SU-DHL-6 (cell line): ENCODE results near the gene TMEM271.

Experiments
- H2AFZ ChIP-seq: fragments of 200-600 bp; sonication (generic); 2 replicates; pipeline ENCODE4 v1.6.1; 2014; ENCODE audit warnings: low read depth, mild to moderate bottlenecking, moderate library complexity, mixed read lengths, antibody characterized with exemption, low read length; ENCODE audit not compliant: severe bottlenecking
- H3F3A ChIP-seq: fragments of 200-600 bp; shearing (Covaris generic); 2 replicates; pipeline ENCODE4 v1.6.0; 2016; ENCODE audit warnings: antibody characterized with exemption, mild to moderate bottlenecking; ENCODE audit not compliant: insufficient read depth
- H3K27ac ChIP-seq: fragments of 200-600 bp; sonication (generic); 2 replicates; pipeline ENCODE4 v1.5.1; 2016; ENCODE audit warnings: low read depth, mild to moderate bottlenecking, low read length, moderate library complexity, mixed read lengths
- H3K27me3 ChIP-seq: fragments of 200-600 bp; sonication (generic), shearing (Covaris generic); 2 replicates; pipeline ENCODE4 v1.6.0; 2014; ENCODE audit warnings: mild to moderate bottlenecking, low read length
- H3K36me3 ChIP-seq: fragments of 200-600 bp; sonication (generic); 2 replicates; pipeline ENCODE4 v1.6.1; 2014; ENCODE audit warnings: mild to moderate bottlenecking, low read length, mixed read lengths
- H3K4me2 ChIP-seq: fragments of 300-600, 200-600 bp; shearing (Covaris generic), sonication (generic); 2 replicates; pipeline ENCODE4 v1.6.0; 2014; ENCODE audit warnings: low read length, low read depth, mild to moderate bottlenecking; ENCODE audit not compliant: poor library complexity, severe bottlenecking
- H3K4me3 ChIP-seq: fragments of 200-600 bp; sonication (generic); 2 replicates; pipeline ENCODE4 v1.5.1; 2014; ENCODE audit warnings: antibody characterized with exemption, low read length, mild to moderate bottlenecking, mixed read lengths; ENCODE audit not compliant: insufficient read depth, poor library complexity, severe bottlenecking
- H3K79me2 ChIP-seq: fragments of 200-600 bp; sonication (generic); 2 replicates; pipeline ENCODE4 v1.6.1; 2014; ENCODE audit warnings: mild to moderate bottlenecking, low read length, moderate library complexity; ENCODE audit not compliant: insufficient read depth
- H3K9ac ChIP-seq: fragments of 200-600 bp; sonication (generic); 2 replicates; pipeline ENCODE4 v1.7.0; 2014; ENCODE audit warnings: mild to moderate bottlenecking, low read length
- H3K9me2 ChIP-seq: fragments of 200-600 bp; sonication (generic); replicated peaks from 2 replicates; pipeline ENCODE4 v1.6.1; 2014; ENCODE audit warnings: low read length; ENCODE audit not compliant: insufficient read depth
- H3K9me3 ChIP-seq: fragments of 200-600 bp; sonication (generic); 2 replicates; pipeline ENCODE4 v1.6.1; 2014; ENCODE audit warnings: low read length, mixed read lengths; ENCODE audit not compliant: insufficient read depth
- H4K20me1 ChIP-seq: fragments of 200-600 bp; sonication (generic); 2 replicates; pipeline ENCODE4 v1.6.1; 2014; ENCODE audit warnings: low read depth, mild to moderate bottlenecking, antibody characterized with exemption, low read length, moderate library complexity, mixed read lengths
- EZH2phosphoT487 ChIP-seq: fragments of 200-600 bp; sonication (generic), shearing (Covaris generic); conservative IDR thresholded peaks from 2 replicates; pipeline ENCODE4 v1.6.1; 2018; ENCODE audit warnings: mild to moderate bottlenecking, antibody characterized with exemption, low read length, moderate library complexity, mixed read lengths
- TF ChIP-seq, protein P1 (sequence below): fragments of 200-600 bp; sonication (generic); IDR thresholded peaks from one replicate; pipeline ENCODE4 v1.5.1; 2017; ENCODE audit warnings: antibody characterized with exemption, mild to moderate bottlenecking, low read length, moderate library complexity; ENCODE audit not compliant: insufficient read depth, poor library complexity, severe bottlenecking

Gene TMEM271

DNA sequence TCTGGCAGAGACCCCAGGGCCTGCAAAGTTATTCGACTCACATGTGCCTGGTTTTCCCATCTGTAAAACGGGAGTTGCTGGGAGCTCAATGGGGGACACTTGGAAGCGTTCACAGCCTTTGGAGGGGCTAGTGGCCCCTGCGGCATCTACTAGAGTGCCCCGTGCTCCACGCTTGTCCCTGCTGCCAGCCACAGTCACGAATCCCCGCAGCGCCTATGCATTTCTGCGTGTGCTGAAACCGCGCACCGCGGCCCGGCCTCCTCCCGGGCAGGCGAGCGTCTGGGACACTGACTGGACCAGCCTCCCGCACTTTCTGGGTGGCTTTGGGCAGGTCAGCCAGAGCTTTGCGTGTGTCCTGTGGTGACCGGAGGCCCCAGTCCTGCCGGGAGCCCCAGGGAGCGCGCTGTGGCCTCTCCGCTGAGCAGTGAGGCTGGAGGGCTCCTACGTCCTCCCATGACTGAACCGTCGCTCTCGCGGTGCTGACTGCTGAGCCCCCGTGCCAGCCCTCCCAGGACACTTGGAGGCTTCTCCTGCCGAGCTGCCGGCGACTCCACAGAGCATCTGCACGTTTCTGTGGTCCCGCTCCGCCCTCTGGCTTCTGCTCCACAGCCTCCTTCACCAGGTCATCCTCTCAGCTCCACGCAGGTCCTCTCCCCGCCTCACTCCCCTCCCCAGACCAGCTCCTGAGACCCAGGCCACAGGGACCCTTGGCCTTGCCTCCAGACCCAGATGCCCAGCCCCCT, 40.7 kb downstream of the TMEM271 start:
- Histone ChIP-seq H3K36me3 (no peaks in the 10 kb centered on the region), H3F3A (no peaks in the 10 kb centered on the region), H2AFZ (no peak overlapping the region), H3K27ac (no peak overlapping the region), H3K4me3 (no peak overlapping the region), H3K9me2 (no peaks in the 10 kb centered on the region), H3K79me2 (no peaks in the 10 kb centered on the region), H3K27me3 (no peaks in the 10 kb centered on the region), H4K20me1 (no peaks in the 10 kb centered on the region), H3K4me2 (no peak overlapping the region), H3K9ac (no peak overlapping the region), H3K9me3 (no peaks in the 10 kb centered on the region)
- TF ChIP-seq, protein P1, sequence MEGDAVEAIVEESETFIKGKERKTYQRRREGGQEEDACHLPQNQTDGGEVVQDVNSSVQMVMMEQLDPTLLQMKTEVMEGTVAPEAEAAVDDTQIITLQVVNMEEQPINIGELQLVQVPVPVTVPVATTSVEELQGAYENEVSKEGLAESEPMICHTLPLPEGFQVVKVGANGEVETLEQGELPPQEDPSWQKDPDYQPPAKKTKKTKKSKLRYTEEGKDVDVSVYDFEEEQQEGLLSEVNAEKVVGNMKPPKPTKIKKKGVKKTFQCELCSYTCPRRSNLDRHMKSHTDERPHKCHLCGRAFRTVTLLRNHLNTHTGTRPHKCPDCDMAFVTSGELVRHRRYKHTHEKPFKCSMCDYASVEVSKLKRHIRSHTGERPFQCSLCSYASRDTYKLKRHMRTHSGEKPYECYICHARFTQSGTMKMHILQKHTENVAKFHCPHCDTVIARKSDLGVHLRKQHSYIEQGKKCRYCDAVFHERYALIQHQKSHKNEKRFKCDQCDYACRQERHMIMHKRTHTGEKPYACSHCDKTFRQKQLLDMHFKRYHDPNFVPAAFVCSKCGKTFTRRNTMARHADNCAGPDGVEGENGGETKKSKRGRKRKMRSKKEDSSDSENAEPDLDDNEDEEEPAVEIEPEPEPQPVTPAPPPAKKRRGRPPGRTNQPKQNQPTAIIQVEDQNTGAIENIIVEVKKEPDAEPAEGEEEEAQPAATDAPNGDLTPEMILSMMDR = no peak
- TF ChIP-seq EZH2phosphoT487 = no peak

DNA sequence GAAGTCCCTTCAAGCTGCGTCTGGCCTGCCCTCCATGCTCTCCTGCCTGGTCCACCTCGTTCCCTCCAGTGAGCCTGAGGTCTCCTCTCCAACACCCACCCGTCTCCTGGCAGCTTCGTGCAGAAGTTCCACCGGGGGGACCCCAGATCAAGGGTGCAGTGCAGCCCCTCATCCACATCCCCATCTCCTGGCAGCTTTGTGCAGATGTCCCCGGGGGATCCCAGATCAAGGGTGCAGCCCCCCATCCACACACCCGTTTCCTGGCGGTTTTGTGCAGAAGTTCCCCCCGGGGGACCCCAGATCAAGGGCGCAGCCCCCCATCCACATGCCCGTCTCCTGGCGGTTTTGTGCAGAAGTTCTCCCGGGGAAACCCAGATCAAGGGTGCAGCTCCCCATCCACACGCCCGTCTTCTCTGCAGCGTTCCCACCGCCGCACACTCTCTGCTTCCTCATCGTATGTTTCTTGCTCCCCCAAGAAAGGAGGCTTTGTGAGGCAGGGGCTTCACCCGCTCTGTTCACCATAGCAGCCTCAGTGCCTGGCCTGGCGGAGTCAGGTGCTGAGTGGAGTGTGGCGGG, 41.4 kb downstream of the TMEM271 start:
- Histone ChIP-seq H3K36me3 (no peaks in the 10 kb centered on the region), H2AFZ (no peak overlapping the region), H4K20me1 (no peaks in the 10 kb centered on the region), H3K9me3 (no peaks in the 10 kb centered on the region), H3K79me2 (no peaks in the 10 kb centered on the region), H3K27me3 (no peaks in the 10 kb centered on the region), H3K9me2 (no peaks in the 10 kb centered on the region), H3K27ac (no peak overlapping the region), H3K9ac (no peak overlapping the region), H3K4me2 (no peak overlapping the region), H3F3A (no peaks in the 10 kb centered on the region), H3K4me3 (no peak overlapping the region)
- TF ChIP-seq EZH2phosphoT487 = no peak
- TF ChIP-seq, protein P1 = no peak

DNA sequence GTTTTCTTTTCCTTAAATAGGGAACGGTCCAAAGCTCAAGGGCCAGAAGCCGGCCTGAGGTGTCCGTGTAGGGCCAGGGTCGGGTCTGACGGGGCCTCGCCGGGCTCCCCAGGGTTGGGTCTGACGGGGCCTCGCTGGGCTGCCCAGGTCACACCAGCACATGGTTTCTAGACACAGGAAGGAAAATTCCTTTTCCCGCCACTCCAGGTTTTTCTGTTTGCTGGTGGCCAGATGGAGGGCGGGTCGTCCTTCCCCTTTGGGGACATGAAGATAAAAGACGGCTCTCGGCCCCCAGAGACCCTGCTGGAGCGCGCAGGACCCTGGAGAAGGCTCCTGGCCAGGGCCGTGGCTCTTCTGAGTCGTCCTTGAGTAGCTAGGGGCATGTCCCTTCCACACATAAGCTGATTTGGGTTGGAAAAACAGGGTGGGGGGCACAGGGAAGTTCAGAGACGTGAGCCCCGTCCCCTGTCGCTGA, 42.0 kb downstream of the TMEM271 start:
- Histone ChIP-seq H3F3A (no peaks in the 10 kb centered on the region), H2AFZ (no peak overlapping the region), H3K4me3 (no peak overlapping the region), H3K9ac (no peak overlapping the region), H3K4me2 (no peak overlapping the region), H3K9me3 (no peaks in the 10 kb centered on the region), H3K9me2 (no peaks in the 10 kb centered on the region), H3K27me3 (no peaks in the 10 kb centered on the region), H4K20me1 (no peaks in the 10 kb centered on the region), H3K27ac (no peak overlapping the region), H3K36me3 (no peaks in the 10 kb centered on the region), H3K79me2 (no peaks in the 10 kb centered on the region)
- TF ChIP-seq, protein P1 = no peak
- no peak for TF ChIP-seq EZH2phosphoT487
